Testis (tissue), 2 donors: Measurements from ENCODE around the gene ZBTB48.
"Not testable (repeated sequence)": the region's sequence is repeated elsewhere in the genome, so short reads cannot be mapped to it uniquely, and the experiment has no call there.

Experiments
- POLR2A ChIP-seq: fragments of 450-650 bp; IDR thresholded peaks from one replicate; pipeline ENCODE4 v1.6.1; 2017; ENCODE audit warnings: antibody characterized with exemption, mild to moderate bottlenecking, moderate library complexity
- TF ChIP-seq, protein P1 (sequence below), 3 experiments: fragments of 450-650 bp in 2 of 3; fragments of 200-600 bp in 1 of 3; sonication (generic) in 1 of 3; IDR thresholded peaks; one replicate each; pipeline ENCODE4 v1.5.1; 2016 to 2019; ENCODE audit warnings: antibody characterized with exemption in 3 of 3, mild to moderate bottlenecking in 2 of 3, moderate library complexity in 1 of 3

DNA sequence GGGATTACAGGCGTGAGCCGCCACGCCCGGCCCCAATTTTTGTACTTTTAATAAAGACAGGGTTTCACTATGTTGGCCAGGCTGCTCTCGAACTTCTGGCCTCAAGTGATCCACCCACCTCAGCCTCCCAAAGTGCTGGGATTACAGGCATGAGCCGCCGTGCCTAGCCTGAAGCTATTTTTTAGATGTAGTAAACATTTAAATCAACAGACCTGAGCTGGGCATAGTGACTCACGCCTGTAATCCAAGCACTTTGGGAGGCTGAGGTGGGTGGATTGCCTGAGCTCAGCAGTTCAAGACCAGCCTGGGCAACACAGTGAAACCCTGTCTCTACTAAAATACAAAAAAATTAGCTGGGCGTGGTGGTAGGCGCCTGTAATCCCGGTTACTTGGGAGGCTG lies 20.6 kb upstream of the ZBTB48 start:
- TF ChIP-seq, protein P1, sequence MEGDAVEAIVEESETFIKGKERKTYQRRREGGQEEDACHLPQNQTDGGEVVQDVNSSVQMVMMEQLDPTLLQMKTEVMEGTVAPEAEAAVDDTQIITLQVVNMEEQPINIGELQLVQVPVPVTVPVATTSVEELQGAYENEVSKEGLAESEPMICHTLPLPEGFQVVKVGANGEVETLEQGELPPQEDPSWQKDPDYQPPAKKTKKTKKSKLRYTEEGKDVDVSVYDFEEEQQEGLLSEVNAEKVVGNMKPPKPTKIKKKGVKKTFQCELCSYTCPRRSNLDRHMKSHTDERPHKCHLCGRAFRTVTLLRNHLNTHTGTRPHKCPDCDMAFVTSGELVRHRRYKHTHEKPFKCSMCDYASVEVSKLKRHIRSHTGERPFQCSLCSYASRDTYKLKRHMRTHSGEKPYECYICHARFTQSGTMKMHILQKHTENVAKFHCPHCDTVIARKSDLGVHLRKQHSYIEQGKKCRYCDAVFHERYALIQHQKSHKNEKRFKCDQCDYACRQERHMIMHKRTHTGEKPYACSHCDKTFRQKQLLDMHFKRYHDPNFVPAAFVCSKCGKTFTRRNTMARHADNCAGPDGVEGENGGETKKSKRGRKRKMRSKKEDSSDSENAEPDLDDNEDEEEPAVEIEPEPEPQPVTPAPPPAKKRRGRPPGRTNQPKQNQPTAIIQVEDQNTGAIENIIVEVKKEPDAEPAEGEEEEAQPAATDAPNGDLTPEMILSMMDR (IDR thresholded peaks at IDR 0.05), result not testable (repeated sequence)
- not testable (repeated sequence) for TF ChIP-seq POLR2A
